Measurements from ENCODE around the gene SAMD5. TPM values are rescaled to one million over a fixed set of nuclear protein-coding genes. Genes with fewer than 3 reads are reported as not detected.

SAMD5 gene
- total RNA-seq, result not detected

DNA sequence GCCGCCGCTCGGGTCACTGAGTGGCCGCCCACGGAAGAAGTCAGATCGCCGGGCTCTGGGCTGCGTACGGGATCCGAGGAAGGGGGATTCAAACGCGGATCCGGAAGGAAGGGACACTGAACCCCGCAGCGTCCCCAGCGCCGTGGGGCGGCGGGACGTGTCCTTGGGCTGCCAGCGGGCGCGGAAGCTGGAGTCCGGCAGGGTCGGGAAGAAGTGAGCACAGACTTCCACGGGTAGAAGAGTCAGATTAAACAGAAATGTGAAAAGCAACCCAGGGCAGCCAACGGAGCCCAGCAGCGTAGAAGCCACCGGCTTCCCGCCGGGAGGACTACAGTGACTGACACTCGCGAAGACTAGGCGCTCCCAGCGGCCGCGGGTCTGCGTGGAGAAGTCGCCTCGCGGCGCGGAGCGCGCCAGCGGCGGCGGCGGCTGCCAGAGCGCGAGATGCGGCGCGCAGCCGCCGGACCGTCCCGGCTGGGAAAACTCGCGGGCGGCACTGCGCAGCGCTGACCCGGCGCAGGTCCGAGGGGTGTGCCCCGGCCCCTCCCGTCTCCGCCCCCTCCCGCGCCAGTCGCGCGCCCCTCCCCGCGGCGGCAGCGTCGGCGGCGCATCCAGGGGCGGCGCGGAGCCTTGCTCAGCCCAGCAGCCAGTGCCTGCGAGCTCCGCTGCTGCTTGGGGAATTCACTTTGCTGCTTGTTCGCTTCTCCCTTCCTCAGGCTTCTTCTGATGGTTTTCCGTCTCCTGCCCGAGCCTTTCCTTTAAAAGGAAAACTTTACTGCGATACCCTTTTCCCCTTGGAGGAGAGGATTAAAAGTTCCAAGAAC lies at the start of gene SAMD5:
Gene SAMD5 (plus strand): TSS at position 649 of the 824 bp plus-strand sequence. CDS start 239 bp downstream, outside the sequence.
- ATAC-seq (replicated peaks), result peak; percentile 26
- Mint-ChIP-seq H3K27ac (no peak within 1 kb of the TSS), H3K36me3 (ENCODE audit: low read depth) (no peaks in the 10 kb centered on the region), H3K9me3 (no peaks in the 10 kb centered on the region), H3K4me1 (no peaks in the 10 kb centered on the region), H3K27me3 (peaks cover 43% of the 10 kb centered on the region), H3K4me3 (peak within 1 kb of the TSS; percentile 51)

DNA sequence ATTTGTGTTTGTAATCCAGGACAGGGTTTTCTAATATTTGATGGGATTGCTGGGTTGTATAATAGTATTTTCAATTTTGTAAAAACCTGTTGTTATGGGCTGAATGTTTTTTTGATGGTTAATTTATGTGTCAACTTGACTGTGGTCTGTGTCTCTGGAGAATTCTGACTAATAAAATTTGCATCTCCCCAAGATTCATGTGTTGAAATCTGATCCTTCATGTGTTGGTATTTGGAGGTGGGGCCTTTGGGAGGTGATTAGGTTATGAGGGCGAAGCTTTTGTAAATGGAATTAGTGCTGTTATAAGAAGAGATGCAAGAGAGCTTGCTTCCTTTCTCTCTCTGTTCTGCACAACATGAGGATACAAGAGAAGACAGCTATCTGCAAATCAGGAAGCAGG lies 48.7 kb upstream of the SAMD5 start:
- H3K9me3 Mint-ChIP-seq, result peaks cover 4% of the 10 kb centered on the region
- no peaks in the 10 kb centered on the region for H3K4me1 Mint-ChIP-seq
- no peak overlapping the region for H3K27ac Mint-ChIP-seq
- no peaks in the 10 kb centered on the region for H3K36me3 Mint-ChIP-seq (ENCODE audit: low read depth)
- no peak overlapping the region for H3K4me3 Mint-ChIP-seq
- ATAC-seq (replicated peaks), result no peak
- peaks cover 14% of the 10 kb centered on the region for H3K27me3 Mint-ChIP-seq

DNA sequence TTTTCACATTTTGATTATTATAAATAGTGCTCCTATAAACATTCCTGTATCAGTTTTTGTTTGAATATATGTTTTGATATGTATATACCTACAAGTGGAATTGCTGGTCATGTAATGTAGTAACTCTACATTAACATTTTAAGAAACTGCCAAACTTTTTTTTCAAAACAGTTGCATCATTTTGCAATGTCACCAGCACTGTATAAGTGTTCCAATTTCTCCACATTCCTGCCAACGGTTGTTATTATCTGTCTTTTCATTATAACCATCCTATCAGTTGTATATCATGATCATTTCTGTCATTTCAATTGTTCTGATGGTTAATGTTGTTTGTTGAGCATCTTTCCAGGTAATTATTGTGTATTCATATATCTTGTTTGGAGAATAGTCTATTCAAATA lies 44.8 kb upstream of the SAMD5 start:
- no peak overlapping the region for H3K27ac Mint-ChIP-seq
- peaks cover 17% of the 10 kb centered on the region for H3K27me3 Mint-ChIP-seq
- peaks cover 4% of the 10 kb centered on the region for H3K9me3 Mint-ChIP-seq
- no peaks in the 10 kb centered on the region for H3K36me3 Mint-ChIP-seq (ENCODE audit: low read depth)
- no peak overlapping the region for H3K4me3 Mint-ChIP-seq
- H3K4me1 Mint-ChIP-seq, result no peaks in the 10 kb centered on the region
- no peak for ATAC-seq (replicated peaks)

DNA sequence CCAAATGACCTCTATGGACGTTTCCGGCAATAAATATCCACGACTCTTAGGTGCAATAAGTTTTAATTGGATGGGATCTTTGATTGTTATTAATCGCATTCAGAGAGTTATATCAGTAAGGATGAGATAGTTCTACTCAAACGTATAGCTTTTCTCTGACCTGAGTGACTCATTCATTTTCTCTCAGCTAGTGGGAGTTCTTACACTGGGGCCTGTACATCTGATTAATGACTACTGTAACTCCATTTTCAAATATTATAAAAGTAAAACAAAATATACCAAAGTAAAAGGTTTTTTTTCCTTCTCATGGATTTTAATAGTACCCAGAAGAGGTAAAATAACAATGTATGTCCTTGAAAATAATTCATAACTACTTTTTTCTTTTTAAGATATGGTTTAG lies 41.1 kb upstream of the SAMD5 start:
- Mint-ChIP-seq H3K4me3 (no peak overlapping the region), H3K9me3 (no peaks in the 10 kb centered on the region)

GRCh38 chr6:147467886-147468285 lies 40.6 kb upstream of the SAMD5 start:
- no peak for ATAC-seq (replicated peaks)
- Mint-ChIP-seq H3K4me3 (no peak overlapping the region), H3K27me3 (peaks cover 20% of the 10 kb centered on the region), H3K36me3 (ENCODE audit: low read depth) (no peaks in the 10 kb centered on the region), H3K9me3 (no peaks in the 10 kb centered on the region), H3K4me1 (no peaks in the 10 kb centered on the region), H3K27ac (no peak overlapping the region)

More for the DNA sequence above, 41.1 kb upstream of the SAMD5 start:
- ATAC-seq (replicated peaks), result no peak
- H3K36me3 Mint-ChIP-seq (ENCODE audit: low read depth), result no peaks in the 10 kb centered on the region
- H3K4me1 Mint-ChIP-seq, result no peaks in the 10 kb centered on the region
- H3K27me3 Mint-ChIP-seq, result peaks cover 20% of the 10 kb centered on the region
- no peak overlapping the region for H3K27ac Mint-ChIP-seq

DNA sequence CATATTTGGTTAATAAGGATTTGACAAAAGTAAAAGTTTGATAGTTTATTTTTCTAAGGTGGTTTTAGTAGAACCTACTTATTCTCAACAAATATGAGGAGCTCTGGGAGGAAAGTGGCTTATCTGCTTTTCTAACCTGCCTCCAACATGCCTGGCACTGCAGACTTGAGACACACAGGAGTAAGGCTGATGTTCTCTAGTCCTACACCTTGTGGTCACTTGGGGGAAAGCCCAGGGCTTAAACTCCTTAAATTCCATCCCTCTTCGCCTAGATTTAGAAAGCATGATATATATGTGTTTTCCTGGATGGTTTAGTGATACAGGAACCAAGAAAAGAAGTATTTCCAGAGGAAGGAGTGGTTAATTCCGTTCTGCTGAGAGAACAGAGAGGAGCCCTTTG lies 39.9 kb upstream of the SAMD5 start:
- H3K36me3 Mint-ChIP-seq (ENCODE audit: low read depth), result no peaks in the 10 kb centered on the region
- no peaks in the 10 kb centered on the region for H3K4me1 Mint-ChIP-seq
- no peak for ATAC-seq (replicated peaks)
- H3K27me3 Mint-ChIP-seq, result peaks cover 24% of the 10 kb centered on the region
- H3K27ac Mint-ChIP-seq, result no peak overlapping the region
- H3K4me3 Mint-ChIP-seq, result no peak overlapping the region
- no peaks in the 10 kb centered on the region for H3K9me3 Mint-ChIP-seq

GRCh38 chr6:147479857-147480256 lies 28.6 kb upstream of the SAMD5 start:
- H3K36me3 Mint-ChIP-seq (ENCODE audit: low read depth), result no peaks in the 10 kb centered on the region
- no peak for ATAC-seq (replicated peaks)
- H3K27me3 Mint-ChIP-seq, result no peaks in the 10 kb centered on the region
- H3K9me3 Mint-ChIP-seq, result no peaks in the 10 kb centered on the region
- no peak overlapping the region for H3K4me3 Mint-ChIP-seq
- no peaks in the 10 kb centered on the region for H3K4me1 Mint-ChIP-seq
- no peak overlapping the region for H3K27ac Mint-ChIP-seq

GRCh38 chr6:147486683-147487082 lies 21.8 kb upstream of the SAMD5 start:
- Mint-ChIP-seq H3K36me3 (ENCODE audit: low read depth) (no peaks in the 10 kb centered on the region), H3K9me3 (no peaks in the 10 kb centered on the region), H3K4me1 (no peaks in the 10 kb centered on the region), H3K27ac (no peak overlapping the region), H3K27me3 (no peaks in the 10 kb centered on the region), H3K4me3 (no peak overlapping the region)
- no peak for ATAC-seq (replicated peaks)

DNA sequence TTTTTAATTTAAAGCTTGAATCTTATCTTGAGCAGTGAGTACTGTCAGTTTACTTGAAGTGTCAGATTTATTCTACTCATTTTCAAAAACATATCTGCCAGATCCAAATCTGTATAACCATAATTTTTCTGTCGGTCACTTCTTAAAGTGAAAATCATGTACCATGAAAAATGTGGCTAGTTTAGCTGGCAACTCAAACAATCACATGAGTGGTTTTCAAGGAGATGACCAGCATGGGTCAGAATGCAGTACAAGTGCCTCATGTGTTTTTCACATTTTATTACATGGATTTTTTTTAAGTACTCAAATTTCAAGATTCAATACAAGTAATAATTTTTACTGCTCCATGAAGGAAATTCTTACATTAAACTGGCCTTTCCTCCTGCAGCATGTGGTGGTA lies 11.0 kb upstream of the SAMD5 start:
- no peak for ATAC-seq (replicated peaks)
- Mint-ChIP-seq H3K27me3 (peaks cover 28% of the 10 kb centered on the region), H3K4me3 (no peak overlapping the region), H3K27ac (no peak overlapping the region), H3K4me1 (no peaks in the 10 kb centered on the region), H3K36me3 (ENCODE audit: low read depth) (no peaks in the 10 kb centered on the region), H3K9me3 (peaks cover 7% of the 10 kb centered on the region)

DNA sequence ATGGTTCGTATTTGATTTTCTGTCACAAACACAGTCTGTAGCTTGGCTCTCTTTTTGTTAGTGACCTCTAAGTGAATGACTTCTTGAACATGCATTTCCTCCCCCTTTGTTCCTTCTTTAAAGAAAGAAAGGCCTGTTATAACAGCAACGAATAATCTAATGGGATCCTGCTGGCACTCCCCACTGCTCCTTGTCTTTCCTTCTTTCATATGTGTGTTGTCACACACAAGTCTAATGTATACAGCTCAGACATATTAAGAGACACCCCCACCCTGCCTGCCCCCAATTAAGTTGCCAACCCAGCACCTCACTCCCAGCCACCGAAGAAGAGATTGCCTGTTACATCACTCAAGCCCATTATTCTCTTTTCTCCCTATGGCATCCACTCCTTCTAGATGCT lies 4.9 kb upstream of the SAMD5 start:
- H3K36me3 Mint-ChIP-seq (ENCODE audit: low read depth), result no peaks in the 10 kb centered on the region
- no peaks in the 10 kb centered on the region for H3K4me1 Mint-ChIP-seq
- H3K27me3 Mint-ChIP-seq, result peaks cover 51% of the 10 kb centered on the region
- H3K27ac Mint-ChIP-seq, result no peak overlapping the region
- H3K4me3 Mint-ChIP-seq, result no peak overlapping the region
- ATAC-seq (replicated peaks), result no peak
- peaks cover 4% of the 10 kb centered on the region for H3K9me3 Mint-ChIP-seq

GRCh38 chr6:147504848-147505247 lies 3.6 kb upstream of the SAMD5 start:
- no peaks in the 10 kb centered on the region for H3K4me1 Mint-ChIP-seq
- peaks cover 52% of the 10 kb centered on the region for H3K27me3 Mint-ChIP-seq
- H3K9me3 Mint-ChIP-seq, result no peaks in the 10 kb centered on the region
- no peaks in the 10 kb centered on the region for H3K36me3 Mint-ChIP-seq (ENCODE audit: low read depth)
- H3K27ac Mint-ChIP-seq, result no peak overlapping the region
- no peak overlapping the region for H3K4me3 Mint-ChIP-seq
- no peak for ATAC-seq (replicated peaks)

DNA sequence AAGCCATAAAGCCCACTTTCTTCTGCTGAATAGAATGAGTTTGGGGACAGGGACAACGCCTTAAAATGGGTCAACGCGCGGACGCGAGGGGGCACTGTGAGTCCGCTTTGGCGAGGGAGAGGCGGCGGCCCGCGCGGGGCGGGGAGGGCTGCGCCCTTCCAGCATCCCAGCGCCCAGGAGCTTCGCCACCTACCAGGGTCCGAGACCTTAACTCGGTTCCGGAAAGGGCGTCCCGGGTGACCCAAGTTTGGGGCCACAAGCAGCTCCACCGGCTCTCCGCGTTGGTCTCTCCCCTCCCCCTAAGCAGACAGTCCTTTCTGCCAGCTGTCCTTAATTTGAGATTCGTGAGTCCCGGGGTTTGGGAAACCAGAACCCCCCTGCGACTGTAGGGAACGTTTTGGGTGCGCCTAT lies 1.8 kb upstream of the SAMD5 start:
- Mint-ChIP-seq H3K4me3 (peak overlapping the region; percentile 49), H3K9me3 (no peaks in the 10 kb centered on the region), H3K4me1 (no peaks in the 10 kb centered on the region), H3K27me3 (peaks cover 51% of the 10 kb centered on the region), H3K36me3 (ENCODE audit: low read depth) (no peaks in the 10 kb centered on the region), H3K27ac (no peak overlapping the region)
- ATAC-seq (replicated peaks), result peak; percentile 47

DNA sequence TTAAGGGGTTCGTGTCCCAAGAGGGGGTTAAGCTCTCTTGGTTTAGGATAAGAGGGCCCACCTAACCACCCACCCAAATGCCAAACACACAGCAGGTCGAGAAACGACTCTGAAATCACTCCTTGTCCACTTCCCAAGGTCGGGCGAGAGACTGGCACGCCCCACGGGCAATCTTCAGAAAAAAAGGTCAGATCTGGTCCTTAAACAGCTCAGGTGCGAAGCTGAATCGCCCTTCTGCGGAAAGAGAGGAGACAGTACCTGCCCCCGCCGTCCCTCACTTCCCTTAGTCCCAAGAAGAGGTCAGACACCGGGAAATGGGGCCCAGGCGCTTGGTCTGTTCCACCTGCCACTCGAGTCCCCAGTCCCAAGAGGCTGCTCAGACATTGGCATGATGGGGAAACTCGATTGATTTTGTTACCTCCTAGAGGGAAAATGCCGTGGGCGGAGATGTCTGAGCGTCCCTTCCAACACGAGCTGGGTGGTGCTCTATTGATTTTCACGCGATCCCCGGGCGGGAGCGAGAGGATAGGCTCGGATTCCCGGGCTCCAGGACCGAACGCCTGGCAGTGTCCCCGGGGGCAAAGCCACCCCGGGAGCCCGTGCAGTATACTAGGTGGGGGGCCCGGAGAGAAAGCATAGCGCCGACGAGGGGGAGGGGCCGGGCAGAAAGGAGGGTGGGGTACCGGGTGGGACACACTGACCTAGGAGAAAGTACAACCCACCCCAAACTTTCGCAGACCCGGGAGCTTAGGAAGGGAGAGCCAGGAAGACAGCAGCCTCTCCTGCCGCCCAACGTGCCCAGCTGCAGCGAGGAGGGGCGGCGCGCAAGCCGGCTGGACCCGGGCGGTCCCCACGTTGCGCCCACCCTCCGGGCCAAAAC lies 1.1 kb upstream of the SAMD5 start:
- ATAC-seq (replicated peaks), result no peak
- no peaks in the 10 kb centered on the region for H3K4me1 Mint-ChIP-seq
- no peak overlapping the region for H3K27ac Mint-ChIP-seq
- peaks cover 45% of the 10 kb centered on the region for H3K27me3 Mint-ChIP-seq
- H3K4me3 Mint-ChIP-seq, result peak overlapping the region; percentile 49
- no peaks in the 10 kb centered on the region for H3K36me3 Mint-ChIP-seq (ENCODE audit: low read depth)
- no peaks in the 10 kb centered on the region for H3K9me3 Mint-ChIP-seq

DNA sequence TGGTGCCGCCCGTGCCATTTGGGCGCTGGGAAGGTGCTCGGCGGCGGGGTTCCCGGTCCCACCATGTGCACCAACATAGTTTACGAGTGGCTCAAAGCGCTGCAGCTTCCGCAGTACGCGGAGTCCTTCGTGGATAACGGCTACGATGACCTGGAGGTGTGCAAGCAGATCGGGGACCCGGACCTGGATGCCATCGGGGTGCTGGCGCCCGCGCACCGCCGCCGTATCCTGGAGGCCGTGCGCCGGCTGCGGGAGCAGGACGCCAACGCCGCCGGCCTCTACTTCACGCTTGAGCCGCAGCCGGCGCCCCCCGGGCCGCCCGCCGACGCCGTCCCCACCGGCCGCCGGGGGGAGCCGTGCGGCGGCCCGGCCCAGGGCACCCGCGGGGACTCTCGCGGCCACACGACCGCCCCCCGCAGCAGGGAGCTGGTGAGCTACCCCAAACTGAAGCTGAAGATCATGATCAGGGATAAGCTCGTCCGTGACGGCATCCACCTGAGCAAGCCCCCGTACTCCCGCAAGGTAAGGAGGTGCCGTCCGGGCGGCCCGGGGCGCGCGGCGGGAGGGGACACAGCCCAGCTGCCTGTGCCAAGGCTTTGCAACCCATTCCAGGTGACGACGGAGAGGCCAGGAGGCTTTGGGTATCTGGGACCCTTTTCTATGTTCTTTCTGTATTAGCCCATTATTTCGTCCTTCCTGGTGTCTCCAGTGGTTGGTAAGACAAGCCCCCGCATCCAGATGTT lies 547 bp downstream of the SAMD5 start:
- Mint-ChIP-seq H3K9me3 (no peaks in the 10 kb centered on the region), H3K27ac (no peak overlapping the region), H3K36me3 (ENCODE audit: low read depth) (no peaks in the 10 kb centered on the region), H3K4me1 (no peaks in the 10 kb centered on the region), H3K4me3 (peak overlapping the region; percentile 51), H3K27me3 (peaks cover 38% of the 10 kb centered on the region)
- no peak for ATAC-seq (replicated peaks)
